HepG2 (cell line): ENCODE data around the gene MBD4. TPM values are rescaled to one million over a fixed set of nuclear protein-coding genes. Genes with fewer than 3 reads are reported as not detected.

Experiments
- ADNP ChIP-seq: sonication (generic); formaldehyde crosslinking; IDR thresholded peaks from 2 replicates; pipeline ENCODE4 v1.4.0; 2020; ENCODE audit warnings: missing genetic modification reagents
- ZNF800 ChIP-seq: sonication (generic); formaldehyde crosslinking; IDR thresholded peaks from 2 replicates; pipeline ENCODE4 v1.4.0; 2020; ENCODE audit warnings: missing genetic modification reagents
- polyA plus RNA-seq, 8 experiments: library from polyadenylated mRNA; depleted of rRNA in 3 of 8; stranded (reverse) in 7 of 8; unstranded in 1 of 8; fragments of >200 nt; fragmentation: Illumina TruSeq in 4 of 8; extraction: Trizol in 4 of 8; gene quantifications; 2 replicates each; pipeline versions ENCODE4 v1.2.1 to v1.2.3, GENCODE V29; 2011 to 2016; ENCODE audit warnings: low read depth in 4 of 8, missing spikeins in 1 of 8, mixed read lengths in 1 of 8; ENCODE audit not compliant: insufficient read depth in 1 of 8
- total RNA-seq, 5 experiments: library from RNA; depleted of rRNA; stranded (reverse); fragments of >200 nt; fragmentation: Illumina TruSeq; extraction: Trizol; gene quantifications; 2 replicates each; pipeline ENCODE4 v1.2.3, GENCODE V29; 2016; ENCODE audit warnings: low read depth in 1 of 5
- TF ChIP-seq, protein P1 (sequence below): sonication (generic); formaldehyde crosslinking; IDR thresholded peaks from 2 replicates; pipeline ENCODE4 v1.5.0; 2020; ENCODE audit warnings: mild to moderate bottlenecking, missing genetic modification reagents, borderline replicate concordance
- TF ChIP-seq, protein P2 (sequence below): sonication (generic); formaldehyde crosslinking; IDR thresholded peaks from 2 replicates; pipeline ENCODE4 v1.4.0; 2020; ENCODE audit warnings: missing genetic modification reagents, borderline replicate concordance

MBD4 gene
- total and polyA plus RNA-seq, 2 of the 13 experiments (the other 11 are each of a cell fraction or from before 2014, with no cell fraction given): 14.9 to 25.3 TPM

DNA sequence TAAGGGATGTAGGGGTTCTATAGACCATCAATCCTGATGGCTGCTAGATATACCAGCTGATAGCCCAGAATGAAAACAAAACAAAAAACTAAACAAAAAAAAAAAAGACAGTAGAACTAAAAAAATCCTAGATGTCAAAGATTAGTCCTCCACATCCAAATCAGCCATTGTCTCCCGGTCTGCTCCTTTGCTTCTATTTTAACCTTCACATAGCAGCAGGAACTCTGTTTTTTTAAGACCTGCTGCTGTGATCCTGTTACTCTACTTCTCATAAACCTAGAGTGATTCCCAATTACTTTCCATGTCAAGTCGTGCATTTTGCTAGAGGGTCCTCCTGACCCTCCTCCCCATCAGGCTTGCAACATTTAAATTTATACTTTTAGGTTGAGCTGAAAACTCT lies 2.7 kb upstream of the MBD4 start (continued):
- TF ChIP-seq, protein P1, sequence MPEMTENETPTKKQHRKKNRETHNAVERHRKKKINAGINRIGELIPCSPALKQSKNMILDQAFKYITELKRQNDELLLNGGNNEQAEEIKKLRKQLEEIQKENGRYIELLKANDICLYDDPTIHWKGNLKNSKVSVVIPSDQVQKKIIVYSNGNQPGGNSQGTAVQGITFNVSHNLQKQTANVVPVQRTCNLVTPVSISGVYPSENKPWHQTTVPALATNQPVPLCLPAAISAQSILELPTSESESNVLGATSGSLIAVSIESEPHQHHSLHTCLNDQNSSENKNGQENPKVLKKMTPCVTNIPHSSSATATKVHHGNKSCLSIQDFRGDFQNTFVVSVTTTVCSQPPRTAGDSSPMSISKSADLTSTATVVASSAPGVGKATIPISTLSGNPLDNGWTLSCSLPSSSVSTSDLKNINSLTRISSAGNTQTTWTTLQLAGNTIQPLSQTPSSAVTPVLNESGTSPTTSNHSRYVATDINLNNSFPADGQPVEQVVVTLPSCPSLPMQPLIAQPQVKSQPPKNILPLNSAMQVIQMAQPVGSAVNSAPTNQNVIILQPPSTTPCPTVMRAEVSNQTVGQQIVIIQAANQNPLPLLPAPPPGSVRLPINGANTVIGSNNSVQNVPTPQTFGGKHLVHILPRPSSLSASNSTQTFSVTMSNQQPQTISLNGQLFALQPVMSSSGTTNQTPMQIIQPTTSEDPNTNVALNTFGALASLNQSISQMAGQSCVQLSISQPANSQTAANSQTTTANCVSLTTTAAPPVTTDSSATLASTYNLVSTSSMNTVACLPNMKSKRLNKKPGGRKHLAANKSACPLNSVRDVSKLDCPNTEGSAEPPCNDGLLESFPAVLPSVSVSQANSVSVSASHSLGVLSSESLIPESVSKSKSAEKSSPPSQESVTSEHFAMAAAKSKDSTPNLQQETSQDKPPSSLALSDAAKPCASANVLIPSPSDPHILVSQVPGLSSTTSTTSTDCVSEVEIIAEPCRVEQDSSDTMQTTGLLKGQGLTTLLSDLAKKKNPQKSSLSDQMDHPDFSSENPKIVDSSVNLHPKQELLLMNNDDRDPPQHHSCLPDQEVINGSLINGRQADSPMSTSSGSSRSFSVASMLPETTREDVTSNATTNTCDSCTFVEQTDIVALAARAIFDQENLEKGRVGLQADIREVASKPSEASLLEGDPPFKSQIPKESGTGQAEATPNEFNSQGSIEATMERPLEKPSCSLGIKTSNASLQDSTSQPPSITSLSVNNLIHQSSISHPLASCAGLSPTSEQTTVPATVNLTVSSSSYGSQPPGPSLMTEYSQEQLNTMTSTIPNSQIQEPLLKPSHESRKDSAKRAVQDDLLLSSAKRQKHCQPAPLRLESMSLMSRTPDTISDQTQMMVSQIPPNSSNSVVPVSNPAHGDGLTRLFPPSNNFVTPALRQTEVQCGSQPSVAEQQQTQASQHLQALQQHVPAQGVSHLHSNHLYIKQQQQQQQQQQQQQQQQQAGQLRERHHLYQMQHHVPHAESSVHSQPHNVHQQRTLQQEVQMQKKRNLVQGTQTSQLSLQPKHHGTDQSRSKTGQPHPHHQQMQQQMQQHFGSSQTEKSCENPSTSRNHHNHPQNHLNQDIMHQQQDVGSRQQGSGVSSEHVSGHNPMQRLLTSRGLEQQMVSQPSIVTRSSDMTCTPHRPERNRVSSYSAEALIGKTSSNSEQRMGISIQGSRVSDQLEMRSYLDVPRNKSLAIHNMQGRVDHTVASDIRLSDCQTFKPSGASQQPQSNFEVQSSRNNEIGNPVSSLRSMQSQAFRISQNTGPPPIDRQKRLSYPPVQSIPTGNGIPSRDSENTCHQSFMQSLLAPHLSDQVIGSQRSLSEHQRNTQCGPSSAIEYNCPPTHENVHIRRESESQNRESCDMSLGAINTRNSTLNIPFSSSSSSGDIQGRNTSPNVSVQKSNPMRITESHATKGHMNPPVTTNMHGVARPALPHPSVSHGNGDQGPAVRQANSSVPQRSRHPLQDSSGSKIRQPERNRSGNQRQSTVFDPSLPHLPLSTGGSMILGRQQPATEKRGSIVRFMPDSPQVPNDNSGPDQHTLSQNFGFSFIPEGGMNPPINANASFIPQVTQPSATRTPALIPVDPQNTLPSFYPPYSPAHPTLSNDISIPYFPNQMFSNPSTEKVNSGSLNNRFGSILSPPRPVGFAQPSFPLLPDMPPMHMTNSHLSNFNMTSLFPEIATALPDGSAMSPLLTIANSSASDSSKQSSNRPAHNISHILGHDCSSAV (CRISPR knock-in tag): no peak
- TF ChIP-seq, protein P2, sequence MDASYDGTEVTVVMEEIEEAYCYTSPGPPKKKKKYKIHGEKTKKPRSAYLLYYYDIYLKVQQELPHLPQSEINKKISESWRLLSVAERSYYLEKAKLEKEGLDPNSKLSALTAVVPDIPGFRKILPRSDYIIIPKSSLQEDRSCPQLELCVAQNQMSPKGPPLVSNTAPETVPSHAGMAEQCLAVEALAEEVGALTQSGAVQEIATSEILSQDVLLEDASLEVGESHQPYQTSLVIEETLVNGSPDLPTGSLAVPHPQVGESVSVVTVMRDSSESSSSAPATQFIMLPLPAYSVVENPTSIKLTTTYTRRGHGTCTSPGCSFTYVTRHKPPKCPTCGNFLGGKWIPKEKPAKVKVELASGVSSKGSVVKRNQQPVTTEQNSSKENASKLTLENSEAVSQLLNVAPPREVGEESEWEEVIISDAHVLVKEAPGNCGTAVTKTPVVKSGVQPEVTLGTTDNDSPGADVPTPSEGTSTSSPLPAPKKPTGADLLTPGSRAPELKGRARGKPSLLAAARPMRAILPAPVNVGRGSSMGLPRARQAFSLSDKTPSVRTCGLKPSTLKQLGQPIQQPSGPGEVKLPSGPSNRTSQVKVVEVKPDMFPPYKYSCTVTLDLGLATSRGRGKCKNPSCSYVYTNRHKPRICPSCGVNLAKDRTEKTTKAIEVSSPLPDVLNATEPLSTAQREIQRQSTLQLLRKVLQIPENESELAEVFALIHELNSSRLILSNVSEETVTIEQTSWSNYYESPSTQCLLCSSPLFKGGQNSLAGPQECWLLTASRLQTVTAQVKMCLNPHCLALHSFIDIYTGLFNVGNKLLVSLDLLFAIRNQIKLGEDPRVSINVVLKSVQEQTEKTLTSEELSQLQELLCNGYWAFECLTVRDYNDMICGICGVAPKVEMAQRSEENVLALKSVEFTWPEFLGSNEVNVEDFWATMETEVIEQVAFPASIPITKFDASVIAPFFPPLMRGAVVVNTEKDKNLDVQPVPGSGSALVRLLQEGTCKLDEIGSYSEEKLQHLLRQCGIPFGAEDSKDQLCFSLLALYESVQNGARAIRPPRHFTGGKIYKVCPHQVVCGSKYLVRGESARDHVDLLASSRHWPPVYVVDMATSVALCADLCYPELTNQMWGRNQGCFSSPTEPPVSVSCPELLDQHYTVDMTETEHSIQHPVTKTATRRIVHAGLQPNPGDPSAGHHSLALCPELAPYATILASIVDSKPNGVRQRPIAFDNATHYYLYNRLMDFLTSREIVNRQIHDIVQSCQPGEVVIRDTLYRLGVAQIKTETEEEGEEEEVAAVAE (CRISPR knock-in tag): no peak
- no peak for TF ChIP-seq ZNF800 (CRISPR knock-in tag)
- no peak for TF ChIP-seq ADNP (CRISPR knock-in tag)
